CD4-positive, alpha-beta T cell treated with Interleukin-1 beta for 1 hour (primary cell): ENCODE data around the gene REM2.

Source experiments
- DNase-seq, 2 donors: peaks; one replicate each; pipeline ENCODE4 v3.0.0-alpha.2; 2020 to 2022

REM2 gene

DNA sequence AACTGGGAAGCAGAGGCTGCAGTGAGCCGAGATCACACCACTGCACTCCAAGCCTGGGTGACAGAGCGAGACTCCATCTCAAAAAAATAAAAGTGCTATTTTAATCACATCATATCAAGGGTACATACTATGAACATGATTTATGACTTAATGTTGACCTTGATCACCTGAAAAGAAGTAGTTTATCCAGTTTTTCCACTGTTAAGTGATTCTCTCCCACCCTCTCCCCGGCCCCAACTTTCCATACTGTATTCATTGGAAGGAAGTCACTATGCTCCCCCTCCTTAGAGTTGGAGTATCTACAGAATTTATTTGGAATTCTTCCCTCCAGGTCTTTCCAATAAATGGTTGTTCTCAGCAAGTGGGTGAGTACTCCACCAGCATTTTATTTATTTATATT, 49.1 kb downstream of the REM2 start:
- no peak for DNase-seq

DNA sequence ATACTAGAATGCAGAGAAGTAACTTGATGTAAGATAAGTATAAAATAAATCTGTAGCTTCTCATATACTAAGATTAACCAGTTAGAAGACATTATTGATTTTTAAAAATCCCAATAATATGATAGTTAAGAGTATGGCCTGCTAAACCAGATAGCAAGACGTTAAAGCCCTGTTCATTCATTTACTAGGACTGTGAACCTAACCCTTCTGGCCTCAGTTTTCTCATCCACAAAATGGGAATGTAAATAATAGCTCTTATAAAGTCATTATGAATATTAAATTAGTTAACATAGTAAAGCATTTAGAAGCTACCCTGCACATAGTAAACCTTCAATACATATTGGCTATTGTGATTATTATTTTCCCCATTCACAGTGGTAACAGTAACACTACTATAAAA, 52.1 kb downstream of the REM2 start:
- DNase-seq = no peak
